Measurements from ENCODE around the gene RPS6KA4.

DNA sequence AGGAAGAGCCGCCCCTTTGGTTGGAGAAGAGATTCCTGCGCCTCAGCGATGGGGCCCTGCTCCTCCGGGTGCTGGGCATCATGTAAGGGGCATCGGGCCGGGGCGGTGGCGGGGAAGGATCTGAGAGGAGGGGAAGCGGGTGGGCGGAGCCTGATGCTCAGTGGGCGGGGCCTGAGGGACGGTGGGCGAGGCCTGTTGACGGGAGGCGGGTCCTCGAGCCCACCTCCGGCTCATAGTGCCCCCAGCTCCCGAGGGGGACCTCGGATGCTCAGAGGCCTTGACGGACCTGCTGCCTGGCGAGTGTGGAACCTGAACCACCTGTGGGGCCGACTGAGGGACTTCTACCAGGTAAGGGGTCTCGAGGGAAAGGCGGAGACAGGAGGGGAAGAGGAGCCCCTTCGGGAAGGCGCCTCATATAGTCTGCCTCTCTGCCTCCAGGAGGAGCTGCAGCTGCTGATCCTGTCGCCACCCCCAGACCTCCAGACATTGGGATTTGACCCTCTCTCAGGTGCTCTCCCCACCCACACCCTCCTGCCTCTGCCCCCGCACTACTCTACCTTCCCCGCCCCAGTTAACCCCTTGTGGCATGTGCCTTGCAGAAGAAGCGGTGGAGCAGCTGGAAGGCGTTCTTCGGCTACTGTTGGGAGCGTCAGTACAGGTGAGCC, 18.2 kb upstream of the RPS6KA4 start:
- TF ChIP-seq, protein P1, sequence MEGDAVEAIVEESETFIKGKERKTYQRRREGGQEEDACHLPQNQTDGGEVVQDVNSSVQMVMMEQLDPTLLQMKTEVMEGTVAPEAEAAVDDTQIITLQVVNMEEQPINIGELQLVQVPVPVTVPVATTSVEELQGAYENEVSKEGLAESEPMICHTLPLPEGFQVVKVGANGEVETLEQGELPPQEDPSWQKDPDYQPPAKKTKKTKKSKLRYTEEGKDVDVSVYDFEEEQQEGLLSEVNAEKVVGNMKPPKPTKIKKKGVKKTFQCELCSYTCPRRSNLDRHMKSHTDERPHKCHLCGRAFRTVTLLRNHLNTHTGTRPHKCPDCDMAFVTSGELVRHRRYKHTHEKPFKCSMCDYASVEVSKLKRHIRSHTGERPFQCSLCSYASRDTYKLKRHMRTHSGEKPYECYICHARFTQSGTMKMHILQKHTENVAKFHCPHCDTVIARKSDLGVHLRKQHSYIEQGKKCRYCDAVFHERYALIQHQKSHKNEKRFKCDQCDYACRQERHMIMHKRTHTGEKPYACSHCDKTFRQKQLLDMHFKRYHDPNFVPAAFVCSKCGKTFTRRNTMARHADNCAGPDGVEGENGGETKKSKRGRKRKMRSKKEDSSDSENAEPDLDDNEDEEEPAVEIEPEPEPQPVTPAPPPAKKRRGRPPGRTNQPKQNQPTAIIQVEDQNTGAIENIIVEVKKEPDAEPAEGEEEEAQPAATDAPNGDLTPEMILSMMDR (IDR thresholded peaks at IDR 0.05) = no peak
- TF ChIP-seq POLR2A (IDR thresholded peaks at IDR 0.05) (no peak), POLR2AphosphoS5 (IDR thresholded peaks at IDR 0.05) (no peak)

All from sigmoid colon (tissue), 4 donors.